Keratinocyte (primary cell): ENCODE results near the gene BLTP2.

Source experiments
- CTCF ChIP-seq, 3 experiments: IDR thresholded peaks in 1 of 3; conservative IDR thresholded peaks in 1 of 3; optimal IDR thresholded peaks in 1 of 3; 2 replicates in 2 of 3; 3 replicates in 1 of 3; pipeline versions ENCODE3 to v1.5.1; 2011; ENCODE audit warnings: low read length in 3 of 3, mild to moderate bottlenecking in 3 of 3, moderate library complexity in 2 of 3, control low read depth in 1 of 3, inconsistent platforms in 1 of 3; ENCODE audit not compliant: insufficient read depth in 2 of 3; ENCODE audit errors: extremely low read depth in 1 of 3
- EZH2 ChIP-seq: IDR thresholded peaks from one replicate; pipeline ENCODE4 v1.6.1; 2012; ENCODE audit warnings: inconsistent platforms, mild to moderate bottlenecking, low read length, moderate library complexity

DNA sequence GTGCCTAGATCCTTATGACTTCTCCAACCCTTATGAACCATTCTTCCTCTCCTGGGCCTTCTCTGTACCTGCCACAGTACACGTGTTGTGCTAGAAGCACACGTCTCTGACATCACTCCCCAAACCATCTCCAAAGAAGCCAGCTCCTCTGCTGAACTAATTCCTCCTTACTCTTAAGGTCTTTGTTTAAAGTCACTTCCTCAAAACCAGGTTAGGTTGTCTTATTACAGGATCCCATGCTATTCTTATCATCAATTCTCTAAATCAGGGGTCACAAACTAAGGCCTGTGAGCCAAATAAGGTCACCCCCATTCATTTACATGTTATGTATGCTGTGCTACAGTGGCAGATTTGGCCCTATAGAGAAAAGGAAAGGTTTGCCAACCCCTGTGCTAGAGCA lies 21.0 kb upstream of the BLTP2 start:
- TF ChIP-seq CTCF (optimal IDR thresholded peaks at IDR 0.05 in 1 of 3, IDR thresholded peaks at IDR 0.05 in 1 of 3, conservative IDR thresholded peaks at IDR 0.05 in 1 of 3; ENCODE audit: extremely low read depth in 1 of 3, insufficient read depth in 2 of 3, low read length in 3 of 3) (no peak), EZH2 (no peak)
